ENCODE measurements around the gene LRRC26.
A peak's percentile ranks its signal among the peaks of the same experiment; 100 is the strongest.

LRRC26 gene

DNA sequence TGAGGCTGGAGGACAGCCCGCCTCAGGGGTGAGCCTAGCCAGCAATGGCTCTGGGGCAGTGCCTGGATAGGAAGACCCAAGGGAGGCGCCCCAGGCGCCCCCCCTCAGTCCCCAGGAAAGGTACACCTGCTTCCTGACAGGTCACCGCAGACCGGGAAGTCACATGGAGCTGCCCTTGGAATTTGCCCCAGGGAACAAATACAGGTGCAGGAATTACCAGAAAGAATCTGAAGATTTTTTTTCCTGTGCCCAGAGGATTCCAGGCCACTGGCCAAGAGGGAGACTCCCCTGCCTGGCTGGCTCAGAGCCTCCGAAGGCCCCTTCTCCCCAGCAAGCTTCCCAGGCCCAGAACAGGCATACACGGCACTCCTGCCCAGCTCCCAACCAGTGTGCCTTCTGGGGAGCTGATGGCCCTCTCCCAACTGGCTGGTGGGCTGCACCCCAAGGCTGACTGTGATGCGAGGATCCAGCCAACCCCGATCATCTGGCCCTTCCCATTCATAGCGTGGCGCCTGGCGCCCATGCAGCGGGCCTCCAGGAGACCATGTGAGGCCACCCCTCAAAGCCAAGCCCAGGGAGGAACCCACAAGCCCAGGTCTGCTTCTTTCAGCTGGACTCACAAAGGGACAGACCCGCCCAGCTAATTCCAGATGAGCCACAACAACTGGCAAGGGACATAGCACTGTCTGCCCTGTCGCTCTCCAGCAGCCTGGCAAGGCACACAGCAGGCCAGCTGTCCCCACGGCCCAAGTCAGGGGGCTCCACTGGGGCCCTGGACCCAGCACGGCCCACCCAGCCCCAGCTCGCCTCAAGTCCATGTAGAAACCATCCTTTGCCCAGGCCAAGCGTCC, 28.4 kb upstream of the LRRC26 start:
- H3K4me3 ChIP-seq (ENCODE audit: low read depth, low read length), result peak overlapping the region; percentile 49
- DNase-seq (ENCODE audit: low read depth), result peak; percentile 73
- TF ChIP-seq, protein P1, sequence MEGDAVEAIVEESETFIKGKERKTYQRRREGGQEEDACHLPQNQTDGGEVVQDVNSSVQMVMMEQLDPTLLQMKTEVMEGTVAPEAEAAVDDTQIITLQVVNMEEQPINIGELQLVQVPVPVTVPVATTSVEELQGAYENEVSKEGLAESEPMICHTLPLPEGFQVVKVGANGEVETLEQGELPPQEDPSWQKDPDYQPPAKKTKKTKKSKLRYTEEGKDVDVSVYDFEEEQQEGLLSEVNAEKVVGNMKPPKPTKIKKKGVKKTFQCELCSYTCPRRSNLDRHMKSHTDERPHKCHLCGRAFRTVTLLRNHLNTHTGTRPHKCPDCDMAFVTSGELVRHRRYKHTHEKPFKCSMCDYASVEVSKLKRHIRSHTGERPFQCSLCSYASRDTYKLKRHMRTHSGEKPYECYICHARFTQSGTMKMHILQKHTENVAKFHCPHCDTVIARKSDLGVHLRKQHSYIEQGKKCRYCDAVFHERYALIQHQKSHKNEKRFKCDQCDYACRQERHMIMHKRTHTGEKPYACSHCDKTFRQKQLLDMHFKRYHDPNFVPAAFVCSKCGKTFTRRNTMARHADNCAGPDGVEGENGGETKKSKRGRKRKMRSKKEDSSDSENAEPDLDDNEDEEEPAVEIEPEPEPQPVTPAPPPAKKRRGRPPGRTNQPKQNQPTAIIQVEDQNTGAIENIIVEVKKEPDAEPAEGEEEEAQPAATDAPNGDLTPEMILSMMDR (IDR thresholded peaks at IDR 0.05; ENCODE audit: control insufficient read depth, extremely low read depth, insufficient read depth), result no peak

DNA sequence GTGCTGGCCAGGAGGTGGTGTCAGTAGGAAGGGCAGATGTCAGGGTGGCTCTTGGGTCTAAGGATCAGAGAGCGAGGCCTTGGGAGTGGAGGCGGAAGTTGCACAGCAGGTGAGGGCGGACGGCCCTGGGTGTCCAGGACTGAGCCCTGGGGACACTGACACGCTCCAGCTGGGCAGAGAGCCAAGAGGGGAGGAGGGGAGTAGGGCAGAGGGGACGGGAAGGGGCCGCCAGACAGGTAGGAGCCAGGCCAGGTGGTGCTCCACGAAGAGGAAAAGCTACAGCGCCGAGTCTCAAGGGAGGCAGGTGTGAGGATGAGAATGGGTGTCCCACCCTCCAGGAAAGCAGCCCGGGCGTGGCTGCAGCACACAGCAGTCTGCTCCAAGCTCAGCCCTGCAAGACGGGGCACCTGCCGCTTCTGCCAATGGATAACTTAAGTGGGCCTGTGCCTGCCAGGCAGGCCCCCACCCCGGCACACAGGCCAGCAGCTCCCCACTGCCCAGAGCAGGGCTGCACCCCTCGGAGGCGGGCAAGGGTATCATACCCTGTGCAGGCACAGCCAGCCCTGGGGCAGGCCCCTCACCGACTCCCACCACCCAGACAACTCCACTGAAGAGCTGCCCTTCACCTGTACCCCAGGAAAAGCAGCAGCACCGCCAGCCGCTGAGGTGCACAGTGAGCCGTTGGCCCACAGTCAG, 25.8 kb upstream of the LRRC26 start:
- TF ChIP-seq, protein P1 (IDR thresholded peaks at IDR 0.05; ENCODE audit: control insufficient read depth, extremely low read depth, insufficient read depth), result no peak
- H3K4me3 ChIP-seq (ENCODE audit: low read depth, low read length), result peak overlapping the region; percentile 42
- DNase-seq (ENCODE audit: low read depth), result no peak

DNA sequence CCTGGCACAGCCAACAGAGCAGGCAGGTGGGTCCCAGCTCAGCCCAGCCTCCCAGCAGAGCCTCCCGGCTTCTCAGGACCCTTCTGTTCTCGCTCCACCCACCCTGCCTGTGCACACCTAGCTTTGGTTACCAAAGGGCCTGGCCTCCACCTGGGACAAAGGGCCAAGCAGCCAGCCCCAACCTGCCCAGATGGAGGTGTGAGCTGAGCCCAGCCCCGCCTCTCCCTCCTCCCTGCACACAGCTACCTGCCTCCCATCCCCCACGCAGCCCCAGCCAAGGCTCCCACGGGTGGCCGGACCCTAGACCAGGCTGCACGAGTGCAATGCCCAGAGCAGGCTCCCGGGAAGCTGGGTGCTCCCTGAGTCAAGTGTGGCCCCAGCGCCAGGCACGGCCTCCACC, 25.1 kb upstream of the LRRC26 start:
- H3K4me3 ChIP-seq (ENCODE audit: low read depth, low read length), result peak overlapping the region; percentile 42
- TF ChIP-seq, protein P1 (IDR thresholded peaks at IDR 0.05; ENCODE audit: control insufficient read depth, extremely low read depth, insufficient read depth), result no peak
- no peak for DNase-seq (ENCODE audit: low read depth)

DNA sequence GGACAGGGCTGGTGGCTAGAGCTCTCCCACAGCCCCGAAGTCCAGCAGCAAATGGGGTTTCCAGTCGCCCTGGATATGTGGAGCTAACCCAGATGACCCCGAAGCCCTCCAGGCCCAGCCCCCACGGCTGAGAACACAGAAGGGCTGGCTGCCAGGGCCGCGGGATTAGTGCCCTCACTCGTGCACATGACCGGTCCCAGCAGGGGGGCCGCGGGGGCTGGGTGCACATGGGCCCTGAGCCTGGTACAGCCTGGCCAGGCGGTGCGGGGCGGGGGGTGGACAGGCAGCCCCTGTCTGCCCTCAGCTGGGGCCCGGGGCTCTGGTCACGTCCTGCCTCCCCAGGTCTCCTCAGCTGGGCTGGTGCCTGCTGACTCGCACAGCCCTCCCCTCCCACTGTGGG, 24.5 kb upstream of the LRRC26 start:
- no peak for DNase-seq (ENCODE audit: low read depth)
- H3K4me3 ChIP-seq (ENCODE audit: low read depth, low read length), result peak overlapping the region; percentile 42
- TF ChIP-seq, protein P1 (IDR thresholded peaks at IDR 0.05; ENCODE audit: control insufficient read depth, extremely low read depth, insufficient read depth), result no peak

DNA sequence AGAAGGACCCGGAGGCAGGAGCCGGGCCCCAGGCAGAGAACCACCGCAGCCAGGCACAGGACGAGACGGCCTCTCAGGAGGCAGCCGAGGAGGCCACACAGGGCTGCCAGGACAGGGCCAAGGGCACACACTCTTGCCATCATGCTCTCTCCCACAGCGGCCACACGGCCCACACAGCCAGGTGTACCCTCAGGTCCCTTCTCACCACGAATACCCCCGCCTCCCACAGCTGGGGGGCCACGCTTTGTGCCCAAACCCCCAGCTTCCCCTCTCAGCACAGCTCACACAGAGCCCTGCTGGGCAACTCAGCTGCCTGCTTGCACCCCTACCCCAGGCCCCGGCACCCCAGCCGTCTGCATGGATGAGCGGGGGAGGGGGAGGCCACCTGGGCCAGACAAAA, 23.9 kb upstream of the LRRC26 start:
- no peak for DNase-seq (ENCODE audit: low read depth)
- no peak overlapping the region for H3K4me3 ChIP-seq (ENCODE audit: low read depth, low read length)
- TF ChIP-seq, protein P1 (IDR thresholded peaks at IDR 0.05; ENCODE audit: control insufficient read depth, extremely low read depth, insufficient read depth), result no peak

DNA sequence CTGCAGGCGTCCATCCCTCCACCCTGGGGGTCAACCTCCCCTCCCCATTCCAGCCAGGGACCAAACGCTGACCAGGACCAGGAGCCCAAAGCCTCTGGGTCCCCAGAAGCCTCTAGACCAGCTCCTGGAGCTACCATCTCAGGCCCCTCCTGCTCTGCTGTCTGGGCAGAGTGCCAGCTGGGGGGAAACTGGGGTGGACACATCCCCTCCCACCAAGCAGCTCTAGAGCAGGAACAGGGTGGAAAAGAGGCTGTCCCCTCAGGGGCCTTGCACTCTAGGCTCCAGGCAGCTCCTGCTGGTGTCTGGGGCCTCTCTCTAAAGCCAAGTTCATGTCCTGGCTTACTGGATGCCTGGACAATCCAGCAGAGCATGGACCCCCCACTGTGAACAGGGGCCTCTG, 23.0 kb upstream of the LRRC26 start:
- TF ChIP-seq, protein P1 (IDR thresholded peaks at IDR 0.05; ENCODE audit: control insufficient read depth, extremely low read depth, insufficient read depth), result no peak
- DNase-seq (ENCODE audit: low read depth), result no peak
- no peak overlapping the region for H3K4me3 ChIP-seq (ENCODE audit: low read depth, low read length)

Measured in LNCaP clone FGC (cell line).